HG02588 (cell line): ENCODE data around the gene NFASC.

Source experiments
- ATAC-seq: cut with Tn5 transposase; IDR thresholded peaks from one replicate; pipeline ENCODE4 v1.9.1; 2021; ENCODE audit warnings: mild to moderate bottlenecking, moderate library complexity; ENCODE audit not compliant: unreplicated experiment

The NFASC gene

DNA sequence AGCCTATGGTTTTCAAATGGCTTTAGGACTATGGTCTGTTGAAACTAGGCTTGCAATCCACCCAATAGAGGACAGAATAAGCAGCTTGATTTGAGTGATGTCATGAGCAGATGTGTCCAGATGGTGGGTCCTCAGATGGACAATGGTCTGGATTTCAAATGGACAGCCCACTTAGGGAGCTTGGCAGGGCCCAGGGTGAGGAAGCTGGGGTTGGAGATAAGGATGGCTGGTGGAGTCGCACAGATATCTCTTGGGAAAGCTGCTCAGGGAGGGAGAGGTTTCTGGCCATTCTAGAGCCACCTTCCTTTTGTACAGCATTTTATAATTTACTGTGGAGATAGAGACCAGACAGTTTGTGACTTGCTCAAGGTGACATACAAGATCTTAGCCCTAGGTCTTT is 55.0 kb downstream of the NFASC start:
- no peak for ATAC-seq

DNA sequence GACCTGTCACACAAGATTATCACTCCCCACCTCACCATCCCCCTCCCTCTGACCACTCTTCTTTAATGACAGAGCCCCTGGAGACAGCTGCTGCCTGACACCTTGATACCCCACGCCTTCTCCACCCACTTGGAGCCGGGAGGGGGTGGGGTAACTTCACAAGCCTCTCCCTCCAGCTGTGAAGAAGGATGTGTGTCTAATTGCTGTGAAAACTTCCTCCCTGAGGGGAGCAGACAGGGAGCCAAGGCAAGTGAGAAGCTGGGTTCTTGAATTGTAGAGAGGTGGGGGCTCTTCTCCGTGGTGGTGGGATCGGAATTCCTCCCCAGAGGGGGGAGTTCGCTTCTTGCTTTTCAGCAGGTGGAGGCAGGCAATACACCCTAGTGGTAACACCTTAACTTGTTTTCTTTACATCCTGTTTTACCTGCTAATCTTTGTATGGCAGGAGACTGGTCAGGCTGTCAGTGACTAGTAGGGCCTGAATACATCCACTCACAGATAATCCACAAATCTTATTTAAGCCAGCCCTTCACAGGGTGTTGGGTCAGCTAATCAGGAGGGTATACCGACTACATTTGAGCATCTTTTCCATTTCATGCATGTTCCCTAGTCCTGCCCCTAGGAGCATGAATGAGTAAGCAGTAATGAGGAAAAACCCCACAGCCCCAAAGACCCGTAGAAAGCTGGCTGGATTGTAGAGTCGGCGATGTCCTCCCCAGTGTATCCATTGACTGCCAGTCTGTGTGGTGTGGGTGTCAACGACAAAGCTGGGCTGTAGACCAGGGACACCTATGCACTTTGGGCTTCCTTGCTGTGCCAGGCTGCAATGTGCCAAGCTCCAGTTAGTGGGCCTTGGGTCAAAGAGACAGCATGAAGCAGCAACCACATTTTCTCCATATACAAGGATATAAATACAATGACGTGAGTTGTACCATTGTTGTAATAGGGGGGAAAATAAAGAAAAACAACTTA is 57.3 kb downstream of the NFASC start:
- ATAC-seq: no peak

- ATAC-seq: no peak
These were observed 58.2 kb downstream of the NFASC start for GRCh38 chr1:204928671-204929486.

DNA sequence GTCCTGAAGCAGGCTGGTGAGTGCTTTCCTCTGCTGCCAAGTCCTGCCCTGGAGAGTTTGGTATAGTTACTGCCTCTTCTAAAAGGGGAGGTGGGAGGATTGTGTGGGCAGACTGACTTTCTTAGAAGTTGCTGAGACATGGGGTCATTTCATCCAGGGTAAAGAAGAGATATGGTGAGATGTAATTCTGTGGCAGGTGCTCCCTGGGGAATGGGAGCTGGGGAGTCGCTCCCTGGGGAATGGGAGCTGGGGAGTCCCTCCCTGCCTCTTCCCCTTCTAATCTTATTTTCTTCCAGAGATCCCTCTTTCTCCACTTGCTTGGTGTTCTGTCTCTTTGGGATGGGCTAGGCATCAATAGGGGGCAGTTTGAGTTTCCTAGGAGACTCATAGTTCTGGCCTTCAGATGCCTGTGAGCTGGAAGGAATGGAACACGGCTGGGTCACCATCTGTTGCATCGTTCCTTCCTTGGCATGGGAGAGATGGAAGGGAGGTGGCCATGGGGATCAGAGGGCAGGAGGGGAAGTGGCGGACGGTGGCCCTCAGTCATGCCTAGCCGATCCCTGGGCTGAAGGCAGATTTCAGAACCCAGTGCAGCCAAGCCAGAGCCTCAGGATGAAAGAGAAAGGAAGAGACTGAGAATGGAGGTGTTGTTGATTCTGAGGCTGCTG is 59.0 kb downstream of the NFASC start:
- no peak for ATAC-seq

GRCh38 chr1:204930155-204930523 is 59.5 kb downstream of the NFASC start:
- no peak for ATAC-seq

GRCh38 chr1:204931313-204931712 is 60.7 kb downstream of the NFASC start:
- ATAC-seq: no peak

DNA sequence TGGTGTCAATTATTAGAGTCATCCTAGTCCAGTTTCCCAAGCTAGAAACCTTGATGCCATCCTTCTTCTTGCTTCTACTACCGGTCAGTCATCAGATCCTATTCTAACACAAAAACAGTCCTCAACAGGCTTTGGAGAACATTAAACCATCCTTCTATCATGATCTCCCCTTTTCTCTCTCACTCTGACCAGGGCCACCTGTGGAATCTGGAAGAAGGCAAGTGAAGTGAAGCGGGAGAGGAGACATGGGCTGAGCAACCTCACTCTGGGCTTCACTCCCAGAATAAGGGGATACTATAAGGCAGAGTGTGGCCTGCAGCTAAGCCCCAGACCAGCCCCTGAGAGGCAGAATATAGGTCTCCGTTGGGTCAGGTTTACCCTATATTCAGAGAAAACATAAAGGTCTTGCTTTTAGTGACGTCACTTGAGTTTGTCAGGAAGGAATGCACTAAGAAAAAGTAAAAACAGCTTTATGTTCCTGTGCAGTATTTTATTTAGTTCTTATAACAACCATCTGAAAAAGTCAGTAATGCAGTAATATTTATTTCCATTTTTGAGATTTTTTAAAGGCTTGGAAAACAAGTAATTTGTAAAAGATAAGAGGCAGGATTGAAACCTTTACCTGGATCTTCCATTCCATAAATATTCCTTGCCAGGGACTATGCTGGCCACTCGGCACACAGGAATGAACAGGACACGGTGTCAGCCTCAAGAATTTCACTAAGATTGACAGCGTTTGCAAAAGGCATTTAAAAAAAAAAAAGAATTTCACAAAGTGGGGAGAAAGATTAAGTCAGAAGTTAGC is 61.3 kb downstream of the NFASC start:
- ATAC-seq: no peak

DNA sequence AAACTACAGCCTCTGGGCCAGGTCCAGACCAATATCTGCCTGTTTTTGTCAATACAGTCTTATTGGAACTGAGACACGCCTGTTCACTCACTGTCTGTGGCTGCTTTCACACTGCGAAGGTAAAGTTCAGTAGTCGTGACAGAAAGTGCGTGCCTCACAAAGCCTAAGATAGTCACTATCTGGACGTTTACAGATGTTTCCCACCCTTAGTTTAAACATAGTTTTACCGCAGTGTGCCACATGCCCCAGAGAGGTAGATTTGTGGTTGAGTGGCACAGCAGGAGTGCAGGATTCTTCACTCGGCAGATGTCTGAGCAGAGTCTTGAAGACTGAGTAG is 61.9 kb downstream of the NFASC start:
- ATAC-seq: no peak

GRCh38 chr1:204935155-204935554 is 64.5 kb downstream of the NFASC start:
- no peak for ATAC-seq

DNA sequence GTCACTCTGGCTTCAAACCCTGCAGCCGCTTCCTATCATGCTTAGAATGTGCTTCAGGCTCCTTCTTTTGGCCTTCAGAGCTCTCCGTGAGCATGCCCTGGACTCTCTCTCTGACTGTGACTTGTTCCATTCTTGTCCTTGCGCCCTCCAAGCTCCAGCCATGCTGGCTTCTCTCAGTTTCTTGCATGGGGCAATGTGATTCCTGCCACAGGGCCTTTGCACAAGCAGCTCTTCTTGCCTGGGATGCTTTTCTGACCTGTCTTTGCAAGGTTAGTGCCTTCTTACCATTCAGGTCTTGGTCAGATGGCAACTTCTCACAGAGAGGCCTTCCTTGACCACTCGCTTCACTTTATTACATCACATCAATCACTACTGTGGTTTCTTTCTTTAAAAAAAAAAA is 66.1 kb downstream of the NFASC start:
- ATAC-seq: no peak

GRCh38 chr1:204937901-204938300 is 67.2 kb downstream of the NFASC start:
- no peak for ATAC-seq

DNA sequence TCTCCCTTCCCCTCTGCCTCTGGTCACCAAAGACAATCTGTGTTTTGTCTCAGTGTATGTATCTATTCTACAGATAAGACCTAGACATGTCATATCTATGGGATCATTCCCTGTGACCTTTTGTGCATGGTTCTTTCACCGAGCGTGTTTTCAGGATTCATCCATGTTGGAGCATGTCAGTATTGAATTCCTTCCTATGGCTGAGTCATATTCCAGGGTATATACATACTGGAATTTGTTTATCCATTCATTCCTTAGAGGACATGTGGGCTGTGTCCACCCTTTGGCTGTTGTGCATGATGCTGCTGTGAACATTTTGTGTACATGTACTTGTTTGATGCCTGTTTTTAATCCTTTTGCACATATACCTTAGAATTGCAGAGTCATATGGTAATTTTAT is 69.9 kb downstream of the NFASC start:
- no peak for ATAC-seq

DNA sequence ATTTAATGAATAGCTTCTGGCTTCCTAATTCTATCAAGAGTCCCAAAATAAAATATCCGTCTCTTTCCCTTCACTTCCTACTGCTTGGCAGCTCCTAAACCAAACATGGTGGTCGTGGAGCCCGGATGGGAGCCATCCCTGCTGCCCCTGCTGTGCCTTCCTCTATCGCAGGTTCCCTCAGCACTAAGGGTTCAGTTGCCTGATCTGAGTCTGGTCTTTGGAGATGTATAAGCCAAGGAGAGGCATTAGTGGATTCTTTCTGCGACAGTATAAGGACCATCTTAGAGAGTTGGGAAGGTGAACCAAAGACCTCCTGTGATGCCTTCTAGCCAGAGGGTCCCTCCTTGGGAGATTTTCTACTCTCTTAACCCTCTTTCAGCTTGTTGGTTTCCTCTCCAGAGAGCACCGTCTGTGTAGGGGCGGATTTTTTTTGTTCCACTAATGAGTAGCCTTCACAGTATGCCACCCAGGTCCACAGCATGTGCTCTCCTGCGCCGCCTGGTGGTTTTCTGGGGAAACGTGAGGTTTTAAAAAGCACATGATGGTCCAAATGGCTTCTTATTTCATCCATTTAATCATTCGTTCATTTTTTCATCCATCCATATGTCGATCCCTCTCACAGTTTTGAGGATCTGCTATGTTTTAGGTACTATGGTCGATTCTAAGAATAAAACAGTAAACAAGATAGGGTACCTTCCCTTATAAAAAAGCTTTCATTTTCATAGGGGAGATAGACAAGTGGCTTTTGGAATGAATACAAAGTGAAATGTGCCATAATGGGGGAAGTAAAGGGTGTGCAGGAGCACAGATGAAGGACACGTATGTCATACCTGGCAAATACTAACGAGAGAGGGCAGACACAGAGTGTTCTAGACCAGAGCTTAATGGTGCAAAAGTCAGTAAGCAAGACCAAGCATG is 71.0 kb downstream of the NFASC start:
- no peak for ATAC-seq

- no peak for ATAC-seq
These were observed 72.8 kb downstream of the NFASC start for GRCh38 chr1:204943495-204943894.

- ATAC-seq: no peak
These were observed 74.0 kb downstream of the NFASC start for GRCh38 chr1:204944662-204945061.

DNA sequence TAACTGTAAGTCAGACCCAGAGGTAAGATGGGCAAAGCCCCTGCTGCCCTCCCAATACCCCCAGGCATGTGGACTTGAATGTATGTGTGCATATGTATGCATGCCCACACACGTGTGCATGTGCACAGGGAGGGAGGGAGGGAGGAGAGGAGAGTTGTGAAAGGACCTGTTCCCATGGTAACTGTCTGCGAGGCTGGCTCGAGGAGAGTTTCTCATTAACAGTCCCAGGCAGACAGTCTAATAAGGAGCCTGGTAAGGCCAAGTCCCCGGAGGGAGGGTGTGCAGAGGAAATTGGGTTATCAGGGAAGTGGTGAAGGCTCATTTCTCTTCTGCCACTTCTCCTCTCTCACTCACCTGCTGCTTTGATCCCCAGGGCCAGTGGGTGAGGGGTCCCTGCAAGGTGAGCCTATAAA is 74.9 kb downstream of the NFASC start:
- ATAC-seq: no peak

DNA sequence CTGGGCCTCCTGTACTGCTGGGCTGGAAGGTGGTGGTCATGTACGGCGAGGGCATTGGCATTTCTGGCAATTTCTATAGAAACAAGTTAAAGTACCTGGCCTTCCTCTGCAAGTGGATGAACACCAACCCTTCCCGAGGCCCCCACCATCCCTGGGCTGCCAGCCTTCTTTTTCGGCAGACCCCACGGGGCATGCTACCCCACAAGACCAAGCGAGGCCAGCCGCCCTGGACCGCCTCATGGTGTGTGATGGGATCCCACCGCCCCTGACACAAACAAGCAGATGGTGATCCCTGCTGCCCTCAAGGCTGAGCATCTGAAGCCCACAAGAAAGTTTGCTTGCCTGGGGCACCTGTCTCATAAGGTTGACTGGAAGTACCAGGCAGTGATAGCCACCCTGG is 76.0 kb downstream of the NFASC start:
- no peak for ATAC-seq

- no peak for ATAC-seq
These were observed 76.7 kb downstream of the NFASC start for GRCh38 chr1:204947338-204947737.

DNA sequence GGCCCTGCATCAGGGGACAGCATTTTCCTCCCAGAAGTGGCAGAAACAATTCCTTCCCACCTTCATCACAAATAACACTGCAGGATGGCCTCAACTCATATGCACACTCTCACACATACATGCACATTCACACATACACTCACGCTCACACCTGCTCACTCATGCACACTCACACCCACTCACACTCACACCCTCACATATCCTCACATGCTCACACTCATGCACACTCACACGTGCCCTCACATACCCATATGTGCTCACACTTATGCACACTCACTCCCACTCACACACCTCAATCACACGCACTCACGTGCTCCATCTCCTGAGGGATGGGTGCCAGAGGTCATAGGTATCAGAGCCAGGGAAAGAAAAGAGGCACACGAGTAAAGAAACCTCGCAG is 77.1 kb downstream of the NFASC start:
- no peak for ATAC-seq
